PC-9 (cell line): ENCODE measurements around the gene MX2. TPM values are rescaled to one million over a fixed set of nuclear protein-coding genes. Genes with fewer than 3 reads are reported as not detected.

ENCODE experiments used
- BruUV-seq: library from RNA; stranded (reverse); fragments of 400-500 nt; replicated peaks from 2 replicates; lab custom pipeline; 2021; lab: Mats Ljungman, UMichigan
- CTCF ChIA-PET: fragments of 300-600 bp; sonication (Branson Sonifier 250); formaldehyde crosslinking; loops from one replicate; lab custom pipeline; 2022; ENCODE audit warnings: antibody characterized with exemption; lab: Charles Lee
- POLR2A ChIA-PET: fragments of 300-600 bp; sonication (Branson Sonifier 250); formaldehyde crosslinking; loops from one replicate; lab custom pipeline; 2022; ENCODE audit warnings: antibody characterized with exemption; ENCODE audit not compliant: unreplicated experiment; lab: Charles Lee
- DNase-seq, 2 experiments: peaks; one replicate each; pipeline versions ENCODE4 v3.0.0 to v3.0.0-alpha.2; 2015 to 2022; ENCODE audit warnings: mixed read lengths in 1 of 2
- H2AFZ ChIP-seq: fragments of 200-600 bp; sonication (generic); 2 replicates; pipeline ENCODE4 v1.8.1; 2017; ENCODE audit warnings: antibody characterized with exemption
- H3F3A ChIP-seq: fragments of 200-600 bp; sonication (generic); 2 replicates; pipeline ENCODE4 v1.8.1; 2017; ENCODE audit warnings: antibody characterized with exemption, mild to moderate bottlenecking, low read depth; ENCODE audit not compliant: insufficient read depth
- H3K27ac ChIP-seq: fragments of 200-600 bp; sonication (generic); 2 replicates; pipeline ENCODE4 v1.6.1; 2016; ENCODE audit warnings: mixed run types
- H3K27me3 ChIP-seq: fragments of 200-600 bp; sonication (generic); 2 replicates; pipeline ENCODE4 v1.6.1; 2016; ENCODE audit warnings: low read depth, mixed run types; ENCODE audit not compliant: insufficient read depth
- H3K36me3 ChIP-seq: fragments of 200-600 bp; sonication (generic); 2 replicates; pipeline ENCODE4 v1.6.1; 2016; ENCODE audit warnings: low read depth, mixed run types
- H3K4me1 ChIP-seq: fragments of 200-600 bp; sonication (generic); replicated peaks from 2 replicates; pipeline ENCODE4 v1.6.1; 2016; ENCODE audit warnings: mixed run types; ENCODE audit not compliant: insufficient read depth
- H3K4me2 ChIP-seq: fragments of 200-600 bp; sonication (generic); 2 replicates; pipeline ENCODE4 v1.6.1; 2017; ENCODE audit warnings: mixed run types
- H3K4me3 ChIP-seq: fragments of 200-600 bp; sonication (generic); 2 replicates; pipeline ENCODE4 v1.6.1; 2016; ENCODE audit warnings: mixed run types
- H3K79me2 ChIP-seq: fragments of 200-600 bp; sonication (generic); 2 replicates; pipeline ENCODE4 v1.6.1; 2017; ENCODE audit warnings: low read depth, mixed run types
- H3K9me2 ChIP-seq: fragments of 200-600 bp; sonication (generic); 2 replicates; pipeline ENCODE4 v1.8.1; 2017; ENCODE audit warnings: mild to moderate bottlenecking; ENCODE audit not compliant: insufficient read depth
- H3K9me3 ChIP-seq: fragments of 200-600 bp; sonication (generic); 2 replicates; pipeline ENCODE4 v1.8.1; 2016; ENCODE audit warnings: low read depth; ENCODE audit not compliant: insufficient read depth
- H4K20me1 ChIP-seq: fragments of 200-600 bp; sonication (generic); 2 replicates; pipeline ENCODE4 v1.8.1; 2017; ENCODE audit not compliant: insufficient read depth
- EZH2 ChIP-seq: fragments of 200-600 bp; sonication (generic); IDR thresholded peaks from 2 replicates; pipeline ENCODE4 v1.8.0; 2017; ENCODE audit warnings: antibody characterized with exemption, low read depth
- intact Hi-C: fragments of 100-400 bp; cut with micrococcal nuclease; formaldehyde crosslinking; loops from one replicate; pipeline ENCODE4 v1.10.0; 2022; ENCODE audit not compliant: unreplicated experiment
- total RNA-seq: library from RNA; stranded (reverse); gene quantifications from 2 replicates; pipeline ENCODE4 v1.2.3, GENCODE V29; 2021
- TF ChIP-seq, protein P1 (sequence below): fragments of 200-600 bp; sonication (generic); conservative IDR thresholded peaks from 2 replicates; pipeline ENCODE4 v1.6.1; 2017; ENCODE audit warnings: mixed run types, antibody characterized with exemption, mild to moderate bottlenecking, moderate library complexity

The MX2 gene
- total RNA-seq, 1 experiment from 2014 or later: 2.5 TPM

DNA sequence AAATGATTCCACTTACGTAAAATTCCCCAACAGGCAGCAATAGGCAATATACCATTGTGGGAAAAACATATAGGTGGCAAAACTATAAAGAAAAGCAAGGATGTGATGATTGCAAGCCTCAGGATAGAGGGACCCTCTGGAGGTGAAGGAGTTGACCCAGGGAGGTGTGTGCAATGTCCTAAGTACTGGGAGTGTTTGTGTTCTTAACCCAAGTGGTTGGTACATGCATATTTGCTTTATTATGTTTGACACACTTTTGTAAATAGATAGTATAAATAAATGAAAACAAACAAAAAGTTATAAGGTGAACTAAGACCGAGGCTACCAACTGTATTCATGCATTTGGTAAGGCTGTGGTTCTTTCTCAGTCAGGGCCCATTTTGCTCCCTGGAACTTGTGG, 71.7 kb downstream of the MX2 start:
- H3K27ac ChIP-seq: no peak overlapping the region
- no peak overlapping the region for H3K4me3 ChIP-seq
- H3K36me3 ChIP-seq: no peaks in the 10 kb centered on the region
- BruUV-seq: no TSS peak
- H3K27me3 ChIP-seq: no peaks in the 10 kb centered on the region
- no peaks in the 10 kb centered on the region for H3F3A ChIP-seq
- no peak overlapping the region for H2AFZ ChIP-seq
- no peaks in the 10 kb centered on the region for H3K79me2 ChIP-seq
- TF ChIP-seq EZH2: no peak
- TF ChIP-seq, protein P1, sequence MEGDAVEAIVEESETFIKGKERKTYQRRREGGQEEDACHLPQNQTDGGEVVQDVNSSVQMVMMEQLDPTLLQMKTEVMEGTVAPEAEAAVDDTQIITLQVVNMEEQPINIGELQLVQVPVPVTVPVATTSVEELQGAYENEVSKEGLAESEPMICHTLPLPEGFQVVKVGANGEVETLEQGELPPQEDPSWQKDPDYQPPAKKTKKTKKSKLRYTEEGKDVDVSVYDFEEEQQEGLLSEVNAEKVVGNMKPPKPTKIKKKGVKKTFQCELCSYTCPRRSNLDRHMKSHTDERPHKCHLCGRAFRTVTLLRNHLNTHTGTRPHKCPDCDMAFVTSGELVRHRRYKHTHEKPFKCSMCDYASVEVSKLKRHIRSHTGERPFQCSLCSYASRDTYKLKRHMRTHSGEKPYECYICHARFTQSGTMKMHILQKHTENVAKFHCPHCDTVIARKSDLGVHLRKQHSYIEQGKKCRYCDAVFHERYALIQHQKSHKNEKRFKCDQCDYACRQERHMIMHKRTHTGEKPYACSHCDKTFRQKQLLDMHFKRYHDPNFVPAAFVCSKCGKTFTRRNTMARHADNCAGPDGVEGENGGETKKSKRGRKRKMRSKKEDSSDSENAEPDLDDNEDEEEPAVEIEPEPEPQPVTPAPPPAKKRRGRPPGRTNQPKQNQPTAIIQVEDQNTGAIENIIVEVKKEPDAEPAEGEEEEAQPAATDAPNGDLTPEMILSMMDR: no peak
- no peaks in the 10 kb centered on the region for H4K20me1 ChIP-seq
- ChIA-PET POLR2A (no interaction called here), CTCF (no interaction called here)
- no peak for DNase-seq
- intact Hi-C loops: no loop called here
- H3K4me1 ChIP-seq: no peaks in the 10 kb centered on the region
- H3K9me2 ChIP-seq: no peaks in the 10 kb centered on the region
- no peaks in the 10 kb centered on the region for H3K9me3 ChIP-seq
- no peak overlapping the region for H3K4me2 ChIP-seq

DNA sequence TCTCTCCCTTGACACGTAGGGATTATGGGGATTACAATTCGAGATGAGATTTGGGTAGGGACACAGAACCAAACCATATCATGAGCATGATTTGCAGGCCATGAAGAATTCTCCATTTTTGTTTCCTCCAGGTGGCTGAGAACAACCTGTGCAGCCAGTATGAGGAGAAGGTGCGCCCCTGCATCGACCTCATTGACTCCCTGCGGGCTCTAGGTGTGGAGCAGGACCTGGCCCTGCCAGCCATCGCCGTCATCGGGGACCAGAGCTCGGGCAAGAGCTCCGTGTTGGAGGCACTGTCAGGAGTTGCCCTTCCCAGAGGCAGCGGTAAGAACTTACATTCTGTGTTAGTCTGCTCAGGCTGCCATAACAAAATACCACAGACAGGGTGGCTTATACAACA, 73.9 kb downstream of the MX2 start:
- Histone ChIP-seq H2AFZ (no peak overlapping the region), H3K4me2 (no peak overlapping the region), H3K79me2 (no peaks in the 10 kb centered on the region), H3K4me1 (no peaks in the 10 kb centered on the region), H3K9me3 (no peaks in the 10 kb centered on the region), H3F3A (no peaks in the 10 kb centered on the region), H3K9me2 (no peaks in the 10 kb centered on the region), H3K4me3 (no peak overlapping the region), H3K36me3 (no peaks in the 10 kb centered on the region), H3K27me3 (no peaks in the 10 kb centered on the region), H4K20me1 (no peaks in the 10 kb centered on the region), H3K27ac (no peak overlapping the region)
- ChIA-PET CTCF (no interaction called here), POLR2A (no interaction called here)
- intact Hi-C loops: no loop called here
- no TSS peak for BruUV-seq
- no peak for DNase-seq
- TF ChIP-seq, protein P1: no peak
- no peak for TF ChIP-seq EZH2

DNA sequence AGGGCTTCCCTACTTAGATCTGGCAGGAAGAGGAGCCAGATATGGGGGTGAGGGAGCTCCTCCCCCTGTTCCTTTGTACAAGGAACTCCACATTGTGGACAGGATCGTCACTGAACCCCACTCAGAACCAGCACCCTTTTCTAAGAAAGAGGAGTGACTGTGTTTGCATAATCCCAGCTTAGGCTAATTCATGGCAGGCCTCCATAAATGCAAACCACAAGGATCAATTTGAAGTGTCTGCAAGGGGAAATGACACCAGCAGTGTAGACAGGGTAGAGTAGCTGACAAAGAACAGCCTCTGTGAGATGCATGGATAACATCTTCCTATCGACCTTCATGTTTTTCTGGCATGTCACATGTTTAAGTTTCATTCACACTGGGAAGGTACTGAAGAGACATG, 75.9 kb downstream of the MX2 start:
- DNase-seq: no peak
- H3K4me3 ChIP-seq: no peak overlapping the region
- ChIA-PET POLR2A (no interaction called here), CTCF (no interaction called here)
- H3K79me2 ChIP-seq: no peaks in the 10 kb centered on the region
- TF ChIP-seq, protein P1: no peak
- TF ChIP-seq EZH2: no peak
- no peak overlapping the region for H3K27ac ChIP-seq
- no peak overlapping the region for H2AFZ ChIP-seq
- no peaks in the 10 kb centered on the region for H3K9me3 ChIP-seq
- intact Hi-C loops: no loop called here
- no peak overlapping the region for H3K4me2 ChIP-seq
- no peaks in the 10 kb centered on the region for H3K9me2 ChIP-seq
- H3K27me3 ChIP-seq: no peaks in the 10 kb centered on the region
- H4K20me1 ChIP-seq: no peaks in the 10 kb centered on the region
- H3K36me3 ChIP-seq: no peaks in the 10 kb centered on the region
- BruUV-seq: no TSS peak
- H3K4me1 ChIP-seq: no peaks in the 10 kb centered on the region
- no peaks in the 10 kb centered on the region for H3F3A ChIP-seq
